Left kidney (tissue), 2 donors: Measurements from ENCODE around the gene AOPEP. TPM values are rescaled to one million over a fixed set of nuclear protein-coding genes. Genes with fewer than 3 reads are reported as not detected.

Experiments used
- DNase-seq: peaks from one replicate; pipeline ENCODE4 v3.0.0-alpha.2; 2013
- polyA plus RNA-seq: library from polyadenylated mRNA; unstranded; fragments of 120-200 nt; gene quantifications from one replicate; pipeline ENCODE4 v1.2.1, GENCODE V29; 2013; ENCODE audit not compliant: insufficient read length

AOPEP gene
- polyA plus RNA-seq, 1 donor: 54.5 TPM

DNA sequence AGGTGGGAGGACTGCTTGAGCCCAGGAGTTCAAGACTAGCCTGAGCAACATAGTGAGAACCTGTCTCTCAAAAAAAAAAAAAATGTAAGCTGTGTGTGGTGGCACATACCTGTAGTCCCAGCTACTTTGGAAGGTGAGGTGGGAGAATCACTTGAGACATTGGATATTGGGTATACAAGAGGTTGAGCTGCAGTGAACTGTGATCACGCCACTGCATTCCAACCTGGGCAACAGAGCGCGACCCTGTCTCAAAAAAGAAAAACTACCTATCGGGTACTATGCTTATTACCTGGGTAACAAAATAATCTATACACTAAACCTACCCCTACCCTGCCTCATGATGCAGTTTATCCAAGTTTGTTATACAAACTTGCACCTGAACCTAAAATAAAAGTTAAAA is 64.9 kb downstream of the AOPEP start:
- no peak for DNase-seq

- no peak for DNase-seq
Observed at GRCh38 chr9:94792511-94792910, 66.0 kb downstream of the AOPEP start.

GRCh38 chr9:94794476-94795167 is 68.1 kb downstream of the AOPEP start:
- DNase-seq: no peak

DNA sequence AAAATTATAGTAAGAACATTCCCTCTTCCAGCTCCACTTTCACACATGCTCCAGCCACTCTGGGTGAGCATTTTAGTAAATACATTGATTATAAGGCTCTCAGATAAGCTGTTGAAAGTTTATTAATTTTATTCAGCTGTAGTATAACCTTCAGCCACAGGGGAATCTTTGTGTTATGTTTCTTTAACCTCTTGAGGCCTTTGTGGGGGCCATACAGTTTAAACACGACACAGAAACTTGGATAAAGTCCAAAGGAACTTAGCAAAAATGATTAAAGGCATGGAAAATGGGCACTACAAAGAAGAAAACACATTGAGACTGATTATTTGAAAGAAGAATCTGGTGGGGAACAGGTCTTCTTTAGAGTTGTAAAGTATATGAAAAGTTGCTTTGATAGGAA is 70.2 kb downstream of the AOPEP start:
- no peak for DNase-seq

- no peak for DNase-seq
Observed at GRCh38 chr9:94798201-94798600, 71.7 kb downstream of the AOPEP start.

GRCh38 chr9:94798708-94799107 is 72.2 kb downstream of the AOPEP start:
- DNase-seq: no peak

- no peak for DNase-seq
Observed at GRCh38 chr9:94799578-94800264, 73.2 kb downstream of the AOPEP start.

DNA sequence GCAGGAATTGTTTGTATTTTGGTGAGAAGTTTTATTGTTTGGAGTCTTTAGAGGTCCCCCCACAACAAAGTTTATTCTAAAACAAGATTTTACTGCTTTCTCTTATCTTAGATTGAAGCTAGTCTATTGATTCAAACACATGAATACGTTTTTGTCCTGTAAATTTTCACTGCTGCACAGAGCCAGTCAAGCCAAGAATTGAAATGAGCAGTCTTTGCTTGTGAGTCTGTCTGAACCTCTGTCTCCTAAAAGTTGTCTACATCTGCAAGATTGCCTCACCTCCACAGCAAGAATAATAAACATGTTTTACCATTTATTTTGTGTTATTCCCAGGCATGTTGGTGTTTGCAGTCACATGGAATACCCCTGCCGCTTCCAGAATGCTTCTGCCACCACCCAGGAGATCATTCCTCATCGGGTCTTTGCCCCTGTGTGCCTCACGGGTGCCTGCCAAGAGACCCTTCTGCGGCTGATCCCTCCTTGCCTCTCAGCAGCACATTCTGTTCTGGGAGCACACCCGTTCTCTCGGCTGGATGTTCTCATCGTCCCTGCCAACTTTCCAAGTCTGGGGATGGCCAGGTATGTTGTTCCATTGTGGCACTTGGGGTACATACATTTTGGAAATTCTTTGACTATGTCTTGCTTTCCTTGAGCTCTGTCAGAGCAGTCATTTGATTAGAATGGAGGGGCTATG is 74.1 kb downstream of the AOPEP start:
- DNase-seq: no peak

- DNase-seq: no peak
Observed at GRCh38 chr9:94801234-94801633, 74.7 kb downstream of the AOPEP start.

- no peak for DNase-seq
Observed at GRCh38 chr9:94801681-94802080, 75.2 kb downstream of the AOPEP start.

- no peak for DNase-seq
Observed at GRCh38 chr9:94802251-94802650, 75.8 kb downstream of the AOPEP start.

- DNase-seq: no peak
Observed at GRCh38 chr9:94802793-94803192, 76.3 kb downstream of the AOPEP start.

DNA sequence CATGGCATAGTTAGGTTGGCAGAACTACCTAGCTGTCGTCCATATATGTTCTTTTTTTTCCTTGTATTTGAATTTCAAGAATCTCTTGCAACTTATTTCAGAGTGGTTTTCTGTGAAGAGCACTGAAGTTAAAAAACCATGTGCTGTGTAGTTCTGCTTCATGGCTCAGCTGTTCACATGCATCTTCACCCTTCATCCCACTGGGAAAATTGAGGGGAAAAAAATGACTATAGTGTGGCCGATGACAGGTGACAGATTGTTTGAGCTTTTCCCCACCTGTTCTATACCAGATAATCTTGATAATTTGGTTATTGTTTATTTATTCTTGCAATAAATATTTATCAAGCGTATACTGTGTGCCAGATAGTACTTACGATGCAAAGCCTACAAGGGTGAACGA is 77.8 kb downstream of the AOPEP start:
- no peak for DNase-seq

- DNase-seq: no peak
Observed at GRCh38 chr9:94805051-94805489, 78.6 kb downstream of the AOPEP start.

GRCh38 chr9:94805585-94805984 is 79.1 kb downstream of the AOPEP start:
- no peak for DNase-seq

- DNase-seq: no peak
Observed at GRCh38 chr9:94806307-94806893, 79.9 kb downstream of the AOPEP start.

GRCh38 chr9:94807556-94807955 is 81.1 kb downstream of the AOPEP start:
- no peak for DNase-seq

DNA sequence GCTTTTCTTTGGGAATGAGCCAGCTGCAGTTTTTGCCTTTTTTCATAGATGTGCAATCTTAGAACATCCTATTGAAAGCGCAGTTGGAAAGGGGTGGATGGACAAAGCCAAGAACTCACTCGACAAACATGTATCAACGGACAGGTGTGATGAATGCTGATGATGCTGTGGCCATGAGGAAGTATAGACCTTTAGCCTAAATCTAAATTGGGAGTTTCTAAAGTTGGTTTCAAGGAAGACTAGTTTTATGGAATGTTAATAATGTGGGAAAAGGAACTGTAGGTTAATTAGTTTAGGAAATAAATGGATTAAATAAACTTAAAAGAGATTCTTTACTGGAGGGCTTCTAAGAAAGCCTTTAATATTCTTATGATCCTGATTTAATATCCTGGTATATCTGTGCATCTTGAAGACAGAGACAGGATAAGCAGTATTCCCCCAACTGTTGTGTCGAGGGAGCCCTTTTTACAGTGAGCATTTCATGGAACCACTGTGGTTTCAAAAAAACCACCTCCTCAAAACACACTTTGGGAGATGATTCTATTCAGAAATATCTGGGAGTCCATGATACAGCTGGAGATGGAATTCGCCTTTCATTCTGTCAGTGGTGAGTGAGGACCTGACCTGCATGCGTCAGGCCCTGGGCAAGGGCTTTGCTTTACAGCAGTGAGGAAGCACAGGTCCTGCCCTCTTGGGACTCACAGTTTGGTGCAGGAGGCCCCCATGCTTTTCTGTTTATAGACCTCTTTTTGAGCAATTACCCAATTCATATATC is 82.6 kb downstream of the AOPEP start:
- no peak for DNase-seq

GRCh38 chr9:94809778-94810177 is 83.3 kb downstream of the AOPEP start:
- no peak for DNase-seq

DNA sequence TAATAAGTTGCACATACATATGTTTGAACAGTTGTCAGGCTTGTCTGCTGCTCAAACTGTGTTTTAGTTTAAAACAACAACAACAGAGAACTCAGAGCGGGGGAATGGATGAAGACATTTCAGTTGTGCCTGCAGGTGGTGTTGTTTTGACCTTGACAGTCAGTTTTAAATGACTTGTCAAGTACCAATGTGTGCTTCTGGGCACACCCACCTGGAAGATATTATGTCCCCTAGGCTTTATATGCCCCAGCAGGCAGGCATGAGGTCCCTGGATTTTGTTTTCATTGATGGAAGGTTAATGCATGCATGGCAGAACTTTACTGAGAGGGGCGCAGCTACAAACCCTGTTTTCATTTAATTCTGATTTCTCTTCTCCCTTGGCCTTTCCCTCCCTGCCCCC is 84.6 kb downstream of the AOPEP start:
- no peak for DNase-seq

DNA sequence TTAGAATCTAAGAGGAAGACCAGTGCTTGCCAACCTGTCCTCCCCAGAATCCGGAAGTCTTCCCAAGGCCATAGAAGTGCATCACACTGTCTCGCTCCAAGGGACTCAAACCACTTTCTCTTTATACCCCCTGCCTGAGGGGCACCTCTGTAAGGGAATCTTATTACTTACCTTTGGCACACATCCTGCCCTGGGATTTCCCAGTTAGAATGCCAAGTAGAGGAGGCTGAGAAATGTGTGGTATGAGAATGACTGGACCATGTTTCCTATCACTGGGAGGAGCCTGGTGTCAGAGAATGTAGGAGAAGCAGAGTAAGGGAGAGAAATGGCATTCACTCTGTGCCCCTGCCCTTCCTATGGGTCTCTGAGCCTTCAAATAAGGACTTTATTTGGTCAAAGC is 85.8 kb downstream of the AOPEP start:
- DNase-seq: no peak

GRCh38 chr9:94813379-94813778 is 86.9 kb downstream of the AOPEP start:
- no peak for DNase-seq
